HG03520 (cell line): ENCODE data around the gene SPRR1B.
"Not testable (repeated sequence)": the region's sequence is repeated elsewhere in the genome, so short reads cannot be mapped to it uniquely, and the experiment has no call there.

Source experiments
- ATAC-seq: cut with Tn5 transposase; IDR thresholded peaks from one replicate; pipeline ENCODE4 v1.9.1; 2021; ENCODE audit warnings: mild to moderate bottlenecking, moderate library complexity; ENCODE audit not compliant: unreplicated experiment

SPRR1B gene

GRCh38 chr1:153030895-153031294 lies at the start of gene SPRR1B:
Gene SPRR1B, plus strand, starts transcription at chr1:153031203. Its CDS starts 1,143 bp downstream, at chr1:153032346.
- no peak for ATAC-seq

DNA sequence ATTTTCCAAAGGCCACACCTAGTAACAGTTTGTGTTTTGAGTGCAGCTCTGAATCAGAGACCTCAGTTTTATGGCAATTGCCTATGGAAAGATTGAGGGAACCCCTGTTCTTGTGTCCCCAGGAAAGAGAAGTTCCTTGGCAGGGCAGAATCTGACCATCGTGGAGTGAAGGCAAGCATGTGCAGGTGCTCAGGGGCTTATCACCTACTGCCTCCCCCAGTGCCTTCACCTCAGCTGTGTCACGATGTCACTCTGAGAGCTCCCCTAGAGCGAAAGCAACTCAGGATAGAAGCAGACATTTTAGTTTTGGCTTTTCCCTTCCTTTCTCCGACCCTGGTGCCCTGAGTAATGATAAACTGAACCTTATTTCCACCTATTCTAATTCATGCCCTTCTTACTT lies 48.9 kb upstream of the SPRR1B start:
- ATAC-seq, result no peak

DNA sequence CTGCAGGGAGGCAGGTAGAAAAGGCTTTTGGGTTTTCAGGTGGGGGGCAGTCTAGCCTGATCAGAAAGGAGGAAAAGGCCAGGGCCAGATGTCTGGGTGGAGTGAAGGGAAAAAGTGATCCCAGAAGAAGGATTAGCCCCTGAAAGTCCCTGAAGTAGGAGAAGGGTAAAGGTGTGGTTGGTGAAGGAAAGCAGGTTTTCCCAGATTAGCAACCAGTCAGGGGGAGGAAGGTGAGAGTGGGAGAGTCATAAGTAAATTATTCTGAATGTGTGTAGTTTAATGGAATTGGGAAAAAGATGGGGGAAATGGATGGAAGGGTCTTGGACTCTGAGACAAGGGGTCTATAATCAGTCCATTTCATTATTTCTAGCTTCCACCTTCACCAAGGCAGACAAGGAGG lies 47.8 kb upstream of the SPRR1B start:
- ATAC-seq, result no peak

DNA sequence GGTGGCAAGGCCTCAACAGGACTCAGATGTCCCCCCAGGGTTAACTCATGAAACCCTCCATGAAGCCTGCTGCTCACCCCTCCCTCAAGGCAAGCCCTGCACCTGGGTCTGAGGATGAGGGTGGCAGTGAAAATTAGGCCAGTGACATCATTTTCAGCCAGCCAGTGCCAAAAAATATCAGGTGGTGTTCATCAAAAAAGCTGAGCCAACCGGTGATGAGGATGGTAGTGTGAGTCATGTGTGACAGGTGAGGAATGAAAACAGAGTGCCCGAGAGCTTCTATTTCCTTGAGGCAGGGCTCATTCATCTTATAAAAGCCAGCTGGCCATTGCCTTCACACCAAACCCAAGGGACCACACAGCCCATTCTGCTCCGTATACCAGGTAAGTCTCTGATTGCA lies 47.3 kb upstream of the SPRR1B start, which contains the start of gene SPRR1A:
SPRR1A (plus strand) TSS at position 339 of the 400 bp plus-strand sequence. CDS start 1,150 bp downstream, outside the sequence.
- no peak for ATAC-seq

- no peak for ATAC-seq
Measured at GRCh38 chr1:152986578-152986977, 44.4 kb upstream of the SPRR1B start.

DNA sequence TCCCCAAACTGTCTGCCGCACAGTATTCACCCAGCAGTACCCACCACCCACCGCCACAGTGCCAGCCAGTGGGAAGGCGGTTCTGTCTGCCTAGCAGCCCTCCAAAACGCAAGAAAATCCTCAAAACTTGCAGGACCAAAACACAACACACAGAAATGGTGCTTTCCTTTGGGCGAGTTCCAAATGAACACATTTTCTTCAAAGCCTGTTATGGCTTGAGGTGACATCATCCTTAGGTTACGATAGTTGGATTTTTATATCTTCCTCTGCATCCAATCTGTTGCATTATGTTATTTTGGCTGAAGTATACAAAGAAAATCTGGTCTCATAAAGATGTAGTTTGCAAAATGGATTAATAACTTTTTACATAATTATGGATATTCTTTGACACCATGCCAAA lies 37.8 kb upstream of the SPRR1B start:
- no peak for ATAC-seq

GRCh38 chr1:152995842-152996241 lies 35.2 kb upstream of the SPRR1B start:
- no peak for ATAC-seq

DNA sequence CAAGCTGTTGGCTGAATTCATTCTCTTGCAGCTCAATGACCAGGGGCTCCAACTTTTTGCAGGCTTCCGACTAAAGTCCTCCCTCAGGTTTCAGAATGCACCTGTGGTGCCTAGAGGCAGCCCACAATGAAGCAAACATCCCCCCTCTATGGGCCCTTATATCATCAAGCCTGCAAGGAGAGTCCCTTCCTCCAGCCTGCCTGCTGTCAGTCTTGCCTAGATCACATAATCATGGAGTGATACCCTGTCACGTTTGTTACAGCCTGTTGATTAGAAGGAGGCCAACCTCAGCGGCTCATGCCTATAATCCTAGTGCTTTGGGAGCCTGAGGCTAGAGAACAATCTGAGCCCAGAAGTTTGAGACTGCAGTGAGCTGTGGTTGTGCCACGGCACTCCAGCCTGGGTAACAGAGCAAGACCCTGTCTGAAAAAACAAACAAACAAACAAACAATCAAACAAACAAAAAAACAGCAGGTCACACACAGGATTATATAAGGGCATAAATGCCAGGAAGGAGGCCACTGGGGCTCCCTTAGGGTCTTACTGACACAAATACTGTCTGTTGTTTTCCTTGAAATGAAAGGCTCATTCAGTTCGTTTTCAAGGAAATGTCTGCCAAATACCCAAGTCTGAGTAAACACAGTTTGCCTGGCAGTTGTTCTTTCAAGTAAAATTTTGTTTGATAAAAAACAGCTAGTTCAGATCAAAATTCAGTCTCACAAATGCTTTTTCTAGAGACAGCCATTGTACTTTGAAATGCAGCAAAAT lies 34.2 kb upstream of the SPRR1B start:
- no peak for ATAC-seq

- ATAC-seq, result no peak
Measured at GRCh38 chr1:152997901-152998300, 33.1 kb upstream of the SPRR1B start.

- no peak for ATAC-seq
Measured at GRCh38 chr1:152998476-152998875, 32.5 kb upstream of the SPRR1B start.

DNA sequence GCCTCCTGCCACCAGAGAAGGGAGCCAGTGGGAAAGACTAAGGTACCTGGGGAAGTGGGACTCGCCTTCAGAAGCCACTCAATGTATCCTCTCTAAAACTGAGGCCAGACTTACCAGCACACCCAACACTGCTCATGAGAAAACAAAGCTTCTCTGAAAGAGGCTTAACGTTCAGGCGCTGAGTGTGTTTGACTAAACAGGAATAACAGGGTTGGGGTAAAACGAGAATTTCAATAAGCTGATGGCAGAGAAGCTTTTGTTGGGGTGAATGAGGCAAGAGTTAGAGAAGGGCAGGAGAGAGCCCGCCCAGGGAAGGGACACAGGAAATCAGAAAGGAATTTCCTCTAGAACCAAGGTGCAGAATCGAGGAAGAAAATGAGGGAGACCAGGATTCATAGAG lies 31.2 kb upstream of the SPRR1B start:
- ATAC-seq, result no peak

DNA sequence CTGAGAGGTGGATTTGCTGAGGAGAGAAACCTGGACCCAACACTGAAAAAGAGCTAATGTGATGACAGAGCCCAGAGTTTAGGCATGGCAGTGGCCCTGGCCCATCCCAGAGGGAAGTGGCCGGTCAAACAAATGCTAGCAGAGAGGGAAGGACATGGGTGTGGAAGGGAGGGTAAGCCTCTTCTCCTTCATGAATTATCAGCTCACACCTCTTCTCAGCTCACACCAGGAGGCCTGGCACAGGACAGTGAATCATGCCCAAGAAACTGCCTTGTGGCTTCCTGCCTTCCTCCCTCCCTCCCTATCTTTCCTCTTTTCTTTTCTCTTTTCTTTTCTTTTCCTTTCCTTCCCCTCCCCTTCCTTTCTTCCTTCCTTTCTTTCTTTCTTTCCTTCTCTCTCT lies 30.7 kb upstream of the SPRR1B start:
- no peak for ATAC-seq

DNA sequence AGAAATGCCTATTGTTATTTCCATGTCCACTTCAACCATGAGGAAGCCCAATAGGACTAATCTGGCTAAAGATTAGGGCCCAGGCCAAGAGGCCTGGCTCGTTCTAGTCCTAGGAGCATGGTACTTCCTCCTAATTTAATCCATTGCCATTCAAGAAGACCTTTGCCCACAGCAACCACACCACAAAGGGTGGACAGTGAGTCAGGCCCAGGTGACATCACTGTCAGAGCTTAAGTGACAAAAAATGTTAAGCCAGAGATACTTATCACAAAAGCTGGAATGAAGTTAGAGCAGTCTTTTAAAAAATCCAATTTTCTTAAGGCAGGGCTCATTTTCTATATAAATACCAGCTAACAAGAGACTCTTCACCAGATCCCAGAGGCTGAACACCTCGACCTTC lies 29.6 kb upstream of the SPRR1B start, which contains the start of gene SPRR3:
SPRR3 (plus strand) TSS at position 368 of the 400 bp plus-strand sequence. CDS start 1,272 bp downstream, outside the sequence.
- no peak for ATAC-seq

- not testable (repeated sequence) for ATAC-seq
Measured at GRCh38 chr1:153011235-153011758, 19.7 kb upstream of the SPRR1B start.

- not testable (repeated sequence) for ATAC-seq
Measured at GRCh38 chr1:153021829-153022228, 9.2 kb upstream of the SPRR1B start.

GRCh38 chr1:153022340-153022739 lies 8.7 kb upstream of the SPRR1B start:
- ATAC-seq, result not testable (repeated sequence)

- ATAC-seq, result no peak
Measured at GRCh38 chr1:153023109-153023508, 7.9 kb upstream of the SPRR1B start.

DNA sequence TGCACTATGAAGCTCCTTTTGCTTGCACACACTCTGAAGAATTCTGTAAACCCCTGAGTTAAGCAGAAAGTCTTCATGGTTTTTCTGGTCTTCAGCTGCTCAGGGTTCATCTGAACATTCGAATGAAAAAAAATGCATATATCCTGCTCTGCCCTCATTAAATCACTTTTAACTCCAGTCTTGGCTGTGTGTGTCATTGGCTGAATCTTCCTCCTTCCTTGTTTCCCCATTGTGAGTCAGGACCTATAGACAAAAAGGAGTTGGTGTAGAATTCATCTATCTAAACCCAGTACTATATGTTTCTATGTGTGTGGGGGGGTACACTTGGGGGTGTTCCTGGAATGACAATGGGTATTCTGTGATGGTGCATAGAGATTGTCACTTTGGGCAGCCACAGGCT lies 6.6 kb upstream of the SPRR1B start:
- no peak for ATAC-seq

GRCh38 chr1:153025797-153026196 lies 5.2 kb upstream of the SPRR1B start:
- no peak for ATAC-seq

DNA sequence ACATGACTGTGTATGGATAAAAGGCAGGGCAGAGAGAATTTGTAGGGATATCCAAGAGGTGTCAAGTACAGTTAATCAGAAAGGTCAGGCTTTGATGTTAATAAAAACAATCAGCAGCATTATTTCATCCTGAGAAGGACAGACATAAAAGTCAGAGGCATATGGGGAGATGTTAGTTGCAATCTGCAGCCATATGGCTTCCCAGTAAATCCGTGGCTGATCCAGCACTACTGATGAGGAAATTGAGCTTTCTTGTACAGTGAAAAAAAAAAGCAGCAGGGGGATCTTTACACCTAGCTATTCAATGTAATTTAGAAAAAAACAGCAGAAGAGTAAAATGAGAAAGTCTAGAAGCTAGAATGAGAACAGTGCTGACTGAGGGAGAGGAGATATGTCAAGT lies 2.2 kb upstream of the SPRR1B start:
- ATAC-seq, result no peak

- ATAC-seq, result no peak
Measured at GRCh38 chr1:153032073-153032472, 1.1 kb downstream of the SPRR1B start.

DNA sequence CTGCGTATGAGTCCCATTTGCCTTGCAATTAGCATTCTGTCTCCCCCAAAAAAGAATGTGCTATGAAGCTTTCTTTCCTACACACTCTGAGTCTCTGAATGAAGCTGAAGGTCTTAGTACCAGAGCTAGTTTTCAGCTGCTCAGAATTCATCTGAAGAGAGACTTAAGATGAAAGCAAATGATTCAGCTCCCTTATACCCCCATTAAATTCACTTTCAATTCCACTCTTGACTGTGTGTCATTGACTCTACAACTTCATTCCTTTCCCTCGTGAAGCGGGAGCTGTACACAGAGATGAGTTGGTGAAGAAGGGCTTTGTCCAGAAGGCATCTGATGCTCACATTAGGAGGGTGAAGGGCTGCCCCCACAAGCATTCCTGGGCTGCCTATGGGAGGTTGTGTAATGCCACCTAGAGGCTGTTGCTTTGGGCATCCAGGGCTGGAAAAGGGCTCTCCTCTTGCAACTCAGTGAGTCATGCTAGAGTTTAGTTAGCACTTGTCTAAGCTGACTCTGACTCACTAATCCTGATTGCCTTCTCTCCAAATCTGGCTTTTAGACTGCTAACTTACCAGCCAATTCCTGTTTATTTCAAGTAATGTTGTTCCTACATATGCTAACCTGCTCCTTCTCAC lies 1.8 kb downstream of the SPRR1B start:
- no peak for ATAC-seq
